Measurements from ENCODE around the gene SDCBP2.

DNA sequence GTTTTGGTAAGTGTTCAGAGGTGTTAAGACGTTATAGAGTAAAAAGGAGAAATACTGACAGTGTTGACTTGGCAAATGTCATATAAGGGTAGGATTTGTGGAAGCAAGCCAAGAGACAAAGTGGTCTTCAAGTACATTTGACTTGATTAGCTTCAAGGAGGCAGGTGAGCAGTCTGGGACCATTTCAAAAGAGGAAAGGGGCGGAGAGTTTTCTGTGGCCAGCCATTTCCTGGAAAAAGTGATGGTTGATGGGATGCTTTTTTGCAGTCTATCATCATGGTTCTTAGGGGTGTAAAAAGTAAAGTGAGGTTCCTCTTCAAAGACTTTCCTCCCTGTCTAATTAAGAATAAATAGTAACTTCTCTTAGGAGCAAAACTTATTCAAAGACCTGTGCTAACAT lies 35.2 kb upstream of the SDCBP2 start:
- TF ChIP-seq, protein P1, sequence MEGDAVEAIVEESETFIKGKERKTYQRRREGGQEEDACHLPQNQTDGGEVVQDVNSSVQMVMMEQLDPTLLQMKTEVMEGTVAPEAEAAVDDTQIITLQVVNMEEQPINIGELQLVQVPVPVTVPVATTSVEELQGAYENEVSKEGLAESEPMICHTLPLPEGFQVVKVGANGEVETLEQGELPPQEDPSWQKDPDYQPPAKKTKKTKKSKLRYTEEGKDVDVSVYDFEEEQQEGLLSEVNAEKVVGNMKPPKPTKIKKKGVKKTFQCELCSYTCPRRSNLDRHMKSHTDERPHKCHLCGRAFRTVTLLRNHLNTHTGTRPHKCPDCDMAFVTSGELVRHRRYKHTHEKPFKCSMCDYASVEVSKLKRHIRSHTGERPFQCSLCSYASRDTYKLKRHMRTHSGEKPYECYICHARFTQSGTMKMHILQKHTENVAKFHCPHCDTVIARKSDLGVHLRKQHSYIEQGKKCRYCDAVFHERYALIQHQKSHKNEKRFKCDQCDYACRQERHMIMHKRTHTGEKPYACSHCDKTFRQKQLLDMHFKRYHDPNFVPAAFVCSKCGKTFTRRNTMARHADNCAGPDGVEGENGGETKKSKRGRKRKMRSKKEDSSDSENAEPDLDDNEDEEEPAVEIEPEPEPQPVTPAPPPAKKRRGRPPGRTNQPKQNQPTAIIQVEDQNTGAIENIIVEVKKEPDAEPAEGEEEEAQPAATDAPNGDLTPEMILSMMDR (optimal IDR thresholded peaks at IDR 0.05 in 1 of 3, IDR thresholded peaks at IDR 0.05 in 1 of 3, conservative IDR thresholded peaks at IDR 0.05 in 1 of 3; ENCODE audit: extremely low read depth in 1 of 3, insufficient read depth in 2 of 3, low read length in 3 of 3) = no peak
- TF ChIP-seq EZH2 (IDR thresholded peaks at IDR 0.05; ENCODE audit: low read length) = no peak

Measured in keratinocyte (primary cell).